HG02943 (cell line): ENCODE results near the gene RBMX2.

Experiments
- ATAC-seq: cut with Tn5 transposase; IDR thresholded peaks from one replicate; pipeline ENCODE4 v1.9.1; 2021; ENCODE audit warnings: mild to moderate bottlenecking, low read depth, moderate library complexity; ENCODE audit not compliant: unreplicated experiment

The RBMX2 gene

GRCh38 chrX:130444641-130445336 lies 43.0 kb downstream of the RBMX2 start:
- no peak for ATAC-seq

- no peak for ATAC-seq
These were observed 45.2 kb downstream of the RBMX2 start for GRCh38 chrX:130446974-130447373.
